K562 (cell line): Measurements from ENCODE around the gene QRICH1. TPM values are rescaled to one million over a fixed set of nuclear protein-coding genes. Genes with fewer than 3 reads are reported as not detected.

Experiments used
- BHLHE40 ChIP-seq: IDR thresholded peaks from 2 replicates; pipeline ENCODE4 v1.6.1; 2011; ENCODE audit warnings: low read length, improper control_type of control experiment
- CEBPB ChIP-seq: fragments of 450-650 bp; IDR thresholded peaks from 2 replicates; pipeline ENCODE4 v1.6.1; 2016; ENCODE audit warnings: missing genetic modification characterization, missing compliant biosample characterization
- HIVEP1 ChIP-seq: fragments of 250-450 bp; sonication (Bioruptor Pico); IDR thresholded peaks from 2 replicates; pipeline ENCODE4 v1.4.0; 2020; ENCODE audit warnings: mild to moderate bottlenecking
- MYNN ChIP-seq, 2 experiments: sonication (generic); formaldehyde crosslinking in 1 of 2; IDR thresholded peaks; 2 replicates each; pipeline versions ENCODE4 v1.5.0 to v1.6.1; 2016 to 2020; ENCODE audit warnings: antibody characterized with exemption in 1 of 2, missing genetic modification reagents in 1 of 2
- PHF20 ChIP-seq: fragments of 450-650 bp; IDR thresholded peaks from 2 replicates; pipeline ENCODE4 v1.6.1; 2018; ENCODE audit not compliant: partially characterized antibody
- PTBP1 ChIP-seq: fragments of 200-400 bp; formaldehyde crosslinking; IDR thresholded peaks from 2 replicates; pipeline ENCODE4 v1.6.1; 2017; ENCODE audit warnings: low read depth, low read length
- RAD51 ChIP-seq: fragments of 450-650 bp; IDR thresholded peaks from 2 replicates; pipeline ENCODE4 v1.7.1; 2016; ENCODE audit warnings: low read depth, mild to moderate bottlenecking, borderline replicate concordance
- SMAD4 ChIP-seq: fragments of 250-450 bp; sonication (Bioruptor Pico); conservative IDR thresholded peaks from 2 replicates; pipeline ENCODE4 v1.8.0; 2021; ENCODE audit warnings: inconsistent platforms, mild to moderate bottlenecking, moderate library complexity
- SNIP1 ChIP-seq: fragments of 450-650 bp; IDR thresholded peaks from 2 replicates; pipeline ENCODE4 v1.7.1; 2017; ENCODE audit warnings: low read depth, mild to moderate bottlenecking
- TSHZ1 ChIP-seq: fragments of 250-450 bp; sonication (Bioruptor Pico); IDR thresholded peaks from 2 replicates; pipeline ENCODE4 v1.4.0; 2020; ENCODE audit warnings: mild to moderate bottlenecking, moderate library complexity
- ZHX1 ChIP-seq: fragments of 150-350 bp; conservative IDR thresholded peaks from 2 replicates; pipeline ENCODE4 v1.6.1; 2014; ENCODE audit warnings: low read length
- ZNF24 ChIP-seq: fragments of 450-650 bp; IDR thresholded peaks from 2 replicates; pipeline ENCODE4 v1.6.1; 2016
- ZNF282 ChIP-seq: sonication (generic); formaldehyde crosslinking; IDR thresholded peaks from 2 replicates; pipeline ENCODE4 v1.8.1; 2023; ENCODE audit warnings: missing genetic modification reagents
- ZNF507 ChIP-seq: conservative IDR thresholded peaks from 2 replicates; pipeline ENCODE4 v1.6.1; 2017; ENCODE audit warnings: missing genetic modification characterization, missing compliant biosample characterization
- polyA plus RNA-seq, 8 experiments: library from polyadenylated mRNA; depleted of rRNA in 4 of 8; stranded (reverse) in 5 of 8; unstranded in 3 of 8; fragments of >200 nt; fragmentation: Nextera tagmentation in 2 of 8; fragmentation: Illumina TruSeq in 1 of 8; extraction: Ambion mirVana in 2 of 8; extraction: Trizol in 1 of 8; gene quantifications; 2 replicates each; pipeline versions ENCODE4 v1.2.1 to v1.2.3, GENCODE V29; 2011 to 2014; ENCODE audit warnings: inconsistent platforms in 1 of 8, missing spikeins in 1 of 8
- total RNA-seq, 7 experiments: library from RNA; depleted of rRNA in 6 of 7; stranded (reverse); fragments of >200 nt in 6 of 7; fragmentation: Illumina TruSeq in 2 of 7; extraction: Trizol in 2 of 7; gene quantifications; 2 replicates each; pipeline versions ENCODE4 v1.2.1 to v1.2.3, GENCODE V29; 2011 to 2021; ENCODE audit warnings: low replicate concordance in 1 of 7
- TF ChIP-seq, protein P1 (sequence below): sonication (generic); formaldehyde crosslinking; IDR thresholded peaks from 2 replicates; pipeline ENCODE4 v1.8.0; 2022; ENCODE audit warnings: mild to moderate bottlenecking, missing genetic modification reagents, borderline replicate concordance
- TF ChIP-seq, protein P2 (sequence below): fragments of 450-650 bp; formaldehyde crosslinking; IDR thresholded peaks from 2 replicates; pipeline ENCODE4 v1.4.0; 2022; ENCODE audit warnings: mild to moderate bottlenecking, moderate library complexity
- TF ChIP-seq, protein P3 (sequence below): fragments of 450-650 bp; formaldehyde crosslinking; IDR thresholded peaks from 2 replicates; pipeline ENCODE4 v1.4.0; 2020; ENCODE audit warnings: mild to moderate bottlenecking, moderate library complexity

The QRICH1 gene
- total and polyA plus RNA-seq, 9 of the 15 experiments (the other 6 are each of a cell fraction or from before 2014, with no cell fraction given): 20.1 to 99.2 (median 56.7) TPM

DNA sequence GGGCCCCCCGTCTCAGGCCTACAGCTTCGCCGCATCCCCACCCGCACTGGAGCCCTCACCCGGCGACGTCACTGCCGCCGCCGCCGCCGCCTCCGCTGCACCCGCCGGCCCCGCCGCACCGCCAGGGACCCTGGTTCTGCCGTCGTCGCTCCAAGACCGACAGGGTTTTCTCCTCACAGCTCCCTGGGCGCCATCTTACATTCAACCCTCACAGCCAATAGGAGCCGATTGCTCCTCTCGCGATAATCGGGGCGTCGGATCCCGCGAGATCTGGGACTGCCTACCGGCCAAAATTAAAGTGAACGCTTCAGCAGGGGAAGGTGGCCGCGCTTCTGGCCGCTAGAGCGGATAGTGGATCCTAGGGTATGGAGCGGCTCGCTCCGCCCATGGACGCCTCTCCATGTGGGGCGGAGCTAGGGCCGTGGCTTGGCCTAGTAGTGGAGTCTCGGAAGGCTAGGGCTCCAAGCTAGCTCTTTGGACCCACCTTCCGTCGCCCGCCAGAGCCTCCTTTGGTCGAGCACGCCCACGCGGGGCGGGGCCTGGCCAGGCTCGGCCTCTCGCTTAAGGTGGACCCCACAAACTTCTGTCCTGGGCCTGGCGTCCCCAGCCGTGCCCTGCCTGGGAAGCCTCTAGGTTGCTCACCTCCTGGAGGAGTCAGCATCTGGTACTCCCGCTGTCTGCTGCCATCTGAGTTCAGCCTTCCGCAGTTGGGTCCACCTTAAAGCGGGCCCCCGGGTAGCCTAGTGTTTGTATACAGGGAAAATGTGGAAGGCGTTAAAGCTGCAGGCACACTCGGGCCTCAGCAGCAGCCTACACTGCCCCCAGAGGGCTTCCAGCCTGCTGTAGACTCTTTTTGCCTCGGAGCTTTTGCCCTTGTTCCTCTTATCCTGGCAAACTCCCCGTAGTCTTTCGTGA lies at the start of gene QRICH1 (continued):
- TF ChIP-seq ZNF507 (tag) (no peak), ZNF24 (no peak), RAD51 (no peak), ZHX1 (peak; percentile 100), BHLHE40 (no peak), MYNN (IDR thresholded peaks at IDR 0.05) (peak; percentile 68; the same call in 1 of the 2 replicates), MYNN (CRISPR knock-in tag; IDR thresholded peaks at IDR 0.05) (no peak), CEBPB (no peak), PHF20 (no peak), SMAD4 (peak; percentile 32; the same call in 1 of the 2 replicates), ZNF282 (no peak), PTBP1 (no peak), HIVEP1 (CRISPR knock-in tag) (no peak), SNIP1 (no peak), TSHZ1 (CRISPR knock-in tag) (no peak)
- TF ChIP-seq, protein P1, sequence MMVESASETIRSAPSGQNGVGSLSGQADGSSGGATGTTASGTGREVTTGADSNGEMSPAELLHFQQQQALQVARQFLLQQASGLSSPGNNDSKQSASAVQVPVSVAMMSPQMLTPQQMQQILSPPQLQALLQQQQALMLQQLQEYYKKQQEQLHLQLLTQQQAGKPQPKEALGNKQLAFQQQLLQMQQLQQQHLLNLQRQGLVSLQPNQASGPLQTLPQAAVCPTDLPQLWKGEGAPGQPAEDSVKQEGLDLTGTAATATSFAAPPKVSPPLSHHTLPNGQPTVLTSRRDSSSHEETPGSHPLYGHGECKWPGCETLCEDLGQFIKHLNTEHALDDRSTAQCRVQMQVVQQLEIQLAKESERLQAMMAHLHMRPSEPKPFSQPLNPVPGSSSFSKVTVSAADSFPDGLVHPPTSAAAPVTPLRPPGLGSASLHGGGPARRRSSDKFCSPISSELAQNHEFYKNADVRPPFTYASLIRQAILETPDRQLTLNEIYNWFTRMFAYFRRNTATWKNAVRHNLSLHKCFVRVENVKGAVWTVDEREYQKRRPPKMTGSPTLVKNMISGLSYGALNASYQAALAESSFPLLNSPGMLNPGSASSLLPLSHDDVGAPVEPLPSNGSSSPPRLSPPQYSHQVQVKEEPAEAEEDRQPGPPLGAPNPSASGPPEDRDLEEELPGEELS (CRISPR knock-in tag): no peak
- TF ChIP-seq, protein P2, sequence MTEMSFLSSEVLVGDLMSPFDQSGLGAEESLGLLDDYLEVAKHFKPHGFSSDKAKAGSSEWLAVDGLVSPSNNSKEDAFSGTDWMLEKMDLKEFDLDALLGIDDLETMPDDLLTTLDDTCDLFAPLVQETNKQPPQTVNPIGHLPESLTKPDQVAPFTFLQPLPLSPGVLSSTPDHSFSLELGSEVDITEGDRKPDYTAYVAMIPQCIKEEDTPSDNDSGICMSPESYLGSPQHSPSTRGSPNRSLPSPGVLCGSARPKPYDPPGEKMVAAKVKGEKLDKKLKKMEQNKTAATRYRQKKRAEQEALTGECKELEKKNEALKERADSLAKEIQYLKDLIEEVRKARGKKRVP (CRISPR knock-in tag): no peak
- TF ChIP-seq, protein P3, sequence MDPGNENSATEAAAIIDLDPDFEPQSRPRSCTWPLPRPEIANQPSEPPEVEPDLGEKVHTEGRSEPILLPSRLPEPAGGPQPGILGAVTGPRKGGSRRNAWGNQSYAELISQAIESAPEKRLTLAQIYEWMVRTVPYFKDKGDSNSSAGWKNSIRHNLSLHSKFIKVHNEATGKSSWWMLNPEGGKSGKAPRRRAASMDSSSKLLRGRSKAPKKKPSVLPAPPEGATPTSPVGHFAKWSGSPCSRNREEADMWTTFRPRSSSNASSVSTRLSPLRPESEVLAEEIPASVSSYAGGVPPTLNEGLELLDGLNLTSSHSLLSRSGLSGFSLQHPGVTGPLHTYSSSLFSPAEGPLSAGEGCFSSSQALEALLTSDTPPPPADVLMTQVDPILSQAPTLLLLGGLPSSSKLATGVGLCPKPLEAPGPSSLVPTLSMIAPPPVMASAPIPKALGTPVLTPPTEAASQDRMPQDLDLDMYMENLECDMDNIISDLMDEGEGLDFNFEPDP (CRISPR knock-in tag): no peak
